Measurements from ENCODE around the gene TXNDC15.
"Not testable (repeated sequence)": the region's sequence is repeated elsewhere in the genome, so short reads cannot be mapped to it uniquely, and the experiment has no call there.

Gene TXNDC15

GRCh38 chr5:134874831-134875655, 872 bp downstream of the TXNDC15 start:
- Histone ChIP-seq H3K4me3 (ENCODE audit: low read length in 2 of 2) (peak overlapping the region; percentile 92 to 96), H3K9ac (ENCODE audit: low read depth in 1 of 2, low read length in 2 of 2) (peak overlapping the region; percentile 87 to 94), H3K27me3 (ENCODE audit: control insufficient read depth in 2 of 2, insufficient read depth in 2 of 2, low read length in 2 of 2) (no peaks in the 10 kb centered on the region), H3K9me3 (ENCODE audit: control insufficient read depth in 2 of 2, low read length in 2 of 2) (no peaks in the 10 kb centered on the region), H3K36me3 (ENCODE audit: control insufficient read depth in 2 of 2, insufficient read depth in 2 of 2, low read length in 2 of 2) (no peaks in the 10 kb centered on the region), H3K4me1 (ENCODE audit: control insufficient read depth in 2 of 2, insufficient read depth in 2 of 2, low read length in 2 of 2) (peaks cover 0 to 15% of the 10 kb centered on the region in 2 donors), H3K27ac (ENCODE audit: low read depth in 2 of 2, low read length in 2 of 2) (peak overlapping the region; percentile 90 to 93)

DNA sequence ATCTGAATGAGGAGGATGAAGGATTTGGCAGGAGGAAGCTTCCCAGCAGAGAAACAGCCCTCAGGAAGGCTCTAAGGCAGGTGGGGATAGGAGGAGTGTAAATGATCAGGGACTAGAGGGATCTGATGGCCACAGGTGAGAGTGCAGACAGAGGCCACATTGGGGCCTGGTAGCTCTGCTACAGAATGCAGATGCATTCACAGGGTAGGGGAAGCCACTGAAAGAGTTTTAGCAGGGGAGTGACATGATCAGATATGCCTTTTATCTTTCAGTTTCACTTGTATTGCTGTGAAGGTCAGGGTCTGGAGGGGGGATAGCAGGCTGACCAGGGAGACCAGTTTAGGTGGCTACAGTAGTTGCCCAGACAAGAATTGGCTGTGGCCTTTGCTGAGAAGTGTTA, 3.0 kb downstream of the TXNDC15 start:
- Histone ChIP-seq H3K27ac (ENCODE audit: low read depth in 2 of 2, low read length in 2 of 2) (no peak overlapping the region), H3K9me3 (ENCODE audit: control insufficient read depth in 2 of 2, low read length in 2 of 2) (no peaks in the 10 kb centered on the region), H3K4me1 (ENCODE audit: control insufficient read depth in 2 of 2, insufficient read depth in 2 of 2, low read length in 2 of 2) (peaks cover 0 to 15% of the 10 kb centered on the region in 2 donors), H3K36me3 (ENCODE audit: control insufficient read depth in 2 of 2, insufficient read depth in 2 of 2, low read length in 2 of 2) (no peaks in the 10 kb centered on the region), H3K4me3 (ENCODE audit: low read length in 2 of 2) (no peak overlapping the region), H3K9ac (ENCODE audit: low read depth in 1 of 2, low read length in 2 of 2) (no peak overlapping the region), H3K27me3 (ENCODE audit: control insufficient read depth in 2 of 2, insufficient read depth in 2 of 2, low read length in 2 of 2) (no peaks in the 10 kb centered on the region)

- Histone ChIP-seq H3K36me3 (ENCODE audit: control insufficient read depth in 2 of 2, insufficient read depth in 2 of 2, low read length in 2 of 2) (no peaks in the 10 kb centered on the region), H3K27ac (ENCODE audit: low read depth in 2 of 2, low read length in 2 of 2) (no peak overlapping the region), H3K4me1 (ENCODE audit: control insufficient read depth in 2 of 2, insufficient read depth in 2 of 2, low read length in 2 of 2) (peaks cover 0 to 15% of the 10 kb centered on the region in 2 donors), H3K4me3 (ENCODE audit: low read length in 2 of 2) (no peak overlapping the region), H3K27me3 (ENCODE audit: control insufficient read depth in 2 of 2, insufficient read depth in 2 of 2, low read length in 2 of 2) (no peaks in the 10 kb centered on the region), H3K9ac (ENCODE audit: low read depth in 1 of 2, low read length in 2 of 2) (no peak overlapping the region), H3K9me3 (ENCODE audit: control insufficient read depth in 2 of 2, low read length in 2 of 2) (no peaks in the 10 kb centered on the region)
Observed at GRCh38 chr5:134878403-134878802, 4.2 kb downstream of the TXNDC15 start.

GRCh38 chr5:134879456-134879855, 5.3 kb downstream of the TXNDC15 start:
- no peaks in the 10 kb centered on the region for H3K36me3 ChIP-seq (ENCODE audit: control insufficient read depth in 2 of 2, insufficient read depth in 2 of 2, low read length in 2 of 2)
- no peak overlapping the region for H3K9ac ChIP-seq (ENCODE audit: low read depth in 1 of 2, low read length in 2 of 2)
- H3K27me3 ChIP-seq (ENCODE audit: control insufficient read depth in 2 of 2, insufficient read depth in 2 of 2, low read length in 2 of 2), result no peaks in the 10 kb centered on the region
- no peak overlapping the region for H3K27ac ChIP-seq (ENCODE audit: low read depth in 2 of 2, low read length in 2 of 2)
- H3K4me3 ChIP-seq (ENCODE audit: low read length in 2 of 2), result no peak overlapping the region
- H3K9me3 ChIP-seq (ENCODE audit: control insufficient read depth in 2 of 2, low read length in 2 of 2), result no peaks in the 10 kb centered on the region
- peaks cover 0 to 11% of the 10 kb centered on the region in 2 donors for H3K4me1 ChIP-seq (ENCODE audit: control insufficient read depth in 2 of 2, insufficient read depth in 2 of 2, low read length in 2 of 2)

DNA sequence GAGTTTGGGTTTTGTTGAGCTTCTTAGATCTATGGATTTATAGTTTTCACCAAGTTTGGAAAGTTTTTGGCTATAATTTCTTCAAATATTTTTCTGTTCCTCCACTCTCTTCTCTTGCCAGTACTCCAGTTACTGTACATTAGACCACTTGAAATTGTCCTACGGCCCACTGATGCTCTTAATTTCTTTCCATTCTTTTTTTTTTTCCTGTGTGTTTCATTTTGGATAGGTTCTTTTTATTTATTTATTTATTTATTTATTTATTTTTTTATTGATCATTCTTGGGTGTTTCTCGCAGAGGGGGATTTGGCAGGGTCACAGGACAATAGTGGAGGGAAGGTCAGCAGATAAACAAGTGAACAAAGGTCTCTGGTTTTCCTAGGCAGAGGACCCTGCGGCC, 6.8 kb downstream of the TXNDC15 start:
- not testable (repeated sequence) for H3K27me3 ChIP-seq (ENCODE audit: control insufficient read depth in 2 of 2, insufficient read depth in 2 of 2, low read length in 2 of 2); H3K36me3 ChIP-seq (ENCODE audit: control insufficient read depth in 2 of 2, insufficient read depth in 2 of 2, low read length in 2 of 2); H3K27ac ChIP-seq (ENCODE audit: low read depth in 2 of 2, low read length in 2 of 2); H3K9ac ChIP-seq (ENCODE audit: low read depth in 1 of 2, low read length in 2 of 2); H3K4me1 ChIP-seq (ENCODE audit: control insufficient read depth in 2 of 2, insufficient read depth in 2 of 2, low read length in 2 of 2); H3K4me3 ChIP-seq (ENCODE audit: low read length in 2 of 2); H3K9me3 ChIP-seq (ENCODE audit: control insufficient read depth in 2 of 2, low read length in 2 of 2)

DNA sequence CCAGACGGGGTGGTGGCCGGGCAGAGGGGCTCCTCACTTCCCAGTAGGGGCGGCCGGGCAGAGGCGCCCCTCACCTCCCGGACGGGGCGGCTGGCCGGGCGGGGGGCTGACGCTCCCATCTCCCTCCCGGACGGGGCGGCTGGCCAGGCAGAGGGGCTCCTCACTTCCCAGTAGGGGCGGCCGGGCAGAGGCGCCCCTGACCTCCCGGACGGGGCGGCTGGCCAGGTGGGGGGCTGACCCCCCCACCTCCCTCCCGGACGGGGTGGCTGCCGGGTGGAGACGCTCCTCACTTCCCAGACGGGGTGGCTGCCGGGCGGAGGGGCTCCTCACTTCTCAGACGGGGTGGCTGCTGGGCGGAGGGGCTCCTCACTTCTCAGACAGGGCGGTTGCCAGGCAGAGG, 7.5 kb downstream of the TXNDC15 start:
- not testable (repeated sequence) for H3K9ac ChIP-seq (ENCODE audit: low read depth in 1 of 2, low read length in 2 of 2); H3K36me3 ChIP-seq (ENCODE audit: control insufficient read depth in 2 of 2, insufficient read depth in 2 of 2, low read length in 2 of 2); H3K27ac ChIP-seq (ENCODE audit: low read depth in 2 of 2, low read length in 2 of 2); H3K4me1 ChIP-seq (ENCODE audit: control insufficient read depth in 2 of 2, insufficient read depth in 2 of 2, low read length in 2 of 2); H3K4me3 ChIP-seq (ENCODE audit: low read length in 2 of 2); H3K9me3 ChIP-seq (ENCODE audit: control insufficient read depth in 2 of 2, low read length in 2 of 2); H3K27me3 ChIP-seq (ENCODE audit: control insufficient read depth in 2 of 2, insufficient read depth in 2 of 2, low read length in 2 of 2)

- Histone ChIP-seq H3K4me1 (ENCODE audit: control insufficient read depth in 2 of 2, insufficient read depth in 2 of 2, low read length in 2 of 2) (no peaks in the 10 kb centered on the region), H3K4me3 (ENCODE audit: low read length in 2 of 2) (no peak overlapping the region), H3K36me3 (ENCODE audit: control insufficient read depth in 2 of 2, insufficient read depth in 2 of 2, low read length in 2 of 2) (peaks cover 3 to 12% of the 10 kb centered on the region in 2 donors), H3K9ac (ENCODE audit: low read depth in 1 of 2, low read length in 2 of 2) (no peak overlapping the region), H3K27me3 (ENCODE audit: control insufficient read depth in 2 of 2, insufficient read depth in 2 of 2, low read length in 2 of 2) (no peaks in the 10 kb centered on the region), H3K9me3 (ENCODE audit: control insufficient read depth in 2 of 2, low read length in 2 of 2) (no peaks in the 10 kb centered on the region), H3K27ac (ENCODE audit: low read depth in 2 of 2, low read length in 2 of 2) (no peak overlapping the region)
Observed at GRCh38 chr5:134887593-134888159, 13.5 kb downstream of the TXNDC15 start.

- Histone ChIP-seq H3K4me1 (ENCODE audit: control insufficient read depth in 2 of 2, insufficient read depth in 2 of 2, low read length in 2 of 2) (no peaks in the 10 kb centered on the region), H3K27me3 (ENCODE audit: control insufficient read depth in 2 of 2, insufficient read depth in 2 of 2, low read length in 2 of 2) (no peaks in the 10 kb centered on the region), H3K4me3 (ENCODE audit: low read length in 2 of 2) (no peak overlapping the region), H3K9me3 (ENCODE audit: control insufficient read depth in 2 of 2, low read length in 2 of 2) (no peaks in the 10 kb centered on the region), H3K9ac (ENCODE audit: low read depth in 1 of 2, low read length in 2 of 2) (no peak overlapping the region), H3K27ac (ENCODE audit: low read depth in 2 of 2, low read length in 2 of 2) (no peak overlapping the region), H3K36me3 (ENCODE audit: control insufficient read depth in 2 of 2, insufficient read depth in 2 of 2, low read length in 2 of 2) (peaks cover 3 to 15% of the 10 kb centered on the region in 2 donors)
Observed at GRCh38 chr5:134889335-134889734, 15.2 kb downstream of the TXNDC15 start.

GRCh38 chr5:134891473-134891872, 17.3 kb downstream of the TXNDC15 start:
- Histone ChIP-seq H3K27ac (ENCODE audit: low read depth in 2 of 2, low read length in 2 of 2) (no peak overlapping the region), H3K27me3 (ENCODE audit: control insufficient read depth in 2 of 2, insufficient read depth in 2 of 2, low read length in 2 of 2) (no peaks in the 10 kb centered on the region), H3K36me3 (ENCODE audit: control insufficient read depth in 2 of 2, insufficient read depth in 2 of 2, low read length in 2 of 2) (peaks cover 3 to 20% of the 10 kb centered on the region in 2 donors), H3K4me1 (ENCODE audit: control insufficient read depth in 2 of 2, insufficient read depth in 2 of 2, low read length in 2 of 2) (no peaks in the 10 kb centered on the region), H3K4me3 (ENCODE audit: low read length in 2 of 2) (no peak overlapping the region), H3K9ac (ENCODE audit: low read depth in 1 of 2, low read length in 2 of 2) (no peak overlapping the region), H3K9me3 (ENCODE audit: control insufficient read depth in 2 of 2, low read length in 2 of 2) (no peaks in the 10 kb centered on the region)

- no peaks in the 10 kb centered on the region for H3K9me3 ChIP-seq (ENCODE audit: control insufficient read depth in 2 of 2, low read length in 2 of 2)
- H3K4me3 ChIP-seq (ENCODE audit: low read length in 2 of 2), result no peak overlapping the region
- no peaks in the 10 kb centered on the region for H3K27me3 ChIP-seq (ENCODE audit: control insufficient read depth in 2 of 2, insufficient read depth in 2 of 2, low read length in 2 of 2)
- no peak overlapping the region for H3K27ac ChIP-seq (ENCODE audit: low read depth in 2 of 2, low read length in 2 of 2)
- peaks cover 3 to 21% of the 10 kb centered on the region in 2 donors for H3K36me3 ChIP-seq (ENCODE audit: control insufficient read depth in 2 of 2, insufficient read depth in 2 of 2, low read length in 2 of 2)
- H3K9ac ChIP-seq (ENCODE audit: low read depth in 1 of 2, low read length in 2 of 2), result no peak overlapping the region
- H3K4me1 ChIP-seq (ENCODE audit: control insufficient read depth in 2 of 2, insufficient read depth in 2 of 2, low read length in 2 of 2), result no peaks in the 10 kb centered on the region
Observed at GRCh38 chr5:134892282-134892681, 18.1 kb downstream of the TXNDC15 start.

Data from mucosa of rectum (tissue), 2 donors.